ENCODE results near the gene SCNN1B.

SCNN1B gene

DNA sequence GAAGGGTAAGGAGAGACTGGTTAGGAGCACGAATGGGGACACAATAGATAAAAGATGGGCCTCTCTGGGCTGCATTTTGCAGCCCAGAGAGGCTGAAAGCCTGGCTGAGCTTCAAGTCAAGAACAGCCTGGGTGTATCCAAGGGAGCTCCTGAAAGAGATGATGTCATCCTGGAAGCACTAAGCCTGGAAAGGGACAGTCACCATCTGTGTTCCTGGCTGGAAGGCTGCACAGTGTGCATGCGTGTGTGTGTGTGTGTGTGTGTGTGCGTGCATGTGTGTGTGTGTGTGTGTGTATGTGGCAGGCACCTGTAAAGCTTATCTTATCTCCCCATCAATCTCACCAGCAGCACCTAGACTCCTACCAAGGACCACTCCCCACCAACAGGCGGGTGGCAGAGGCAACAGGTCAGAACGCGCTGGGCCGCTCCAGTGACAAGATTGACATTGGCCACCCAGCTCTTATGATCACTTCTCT lies 106.8 kb downstream of the SCNN1B start (continued):
- TF ChIP-seq, protein P1, sequence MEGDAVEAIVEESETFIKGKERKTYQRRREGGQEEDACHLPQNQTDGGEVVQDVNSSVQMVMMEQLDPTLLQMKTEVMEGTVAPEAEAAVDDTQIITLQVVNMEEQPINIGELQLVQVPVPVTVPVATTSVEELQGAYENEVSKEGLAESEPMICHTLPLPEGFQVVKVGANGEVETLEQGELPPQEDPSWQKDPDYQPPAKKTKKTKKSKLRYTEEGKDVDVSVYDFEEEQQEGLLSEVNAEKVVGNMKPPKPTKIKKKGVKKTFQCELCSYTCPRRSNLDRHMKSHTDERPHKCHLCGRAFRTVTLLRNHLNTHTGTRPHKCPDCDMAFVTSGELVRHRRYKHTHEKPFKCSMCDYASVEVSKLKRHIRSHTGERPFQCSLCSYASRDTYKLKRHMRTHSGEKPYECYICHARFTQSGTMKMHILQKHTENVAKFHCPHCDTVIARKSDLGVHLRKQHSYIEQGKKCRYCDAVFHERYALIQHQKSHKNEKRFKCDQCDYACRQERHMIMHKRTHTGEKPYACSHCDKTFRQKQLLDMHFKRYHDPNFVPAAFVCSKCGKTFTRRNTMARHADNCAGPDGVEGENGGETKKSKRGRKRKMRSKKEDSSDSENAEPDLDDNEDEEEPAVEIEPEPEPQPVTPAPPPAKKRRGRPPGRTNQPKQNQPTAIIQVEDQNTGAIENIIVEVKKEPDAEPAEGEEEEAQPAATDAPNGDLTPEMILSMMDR (tag by site-specific recombination; IDR thresholded peaks at IDR 0.05) = no peak
- TF ChIP-seq RBAK (tag by site-specific recombination; IDR thresholded peaks at IDR 0.05) (no peak), ZNF792 (tag by site-specific recombination; IDR thresholded peaks at IDR 0.05) (peak; percentile 65; the same call in 1 of the 2 replicates), ZFP3 (tag by site-specific recombination; IDR thresholded peaks at IDR 0.05; ENCODE audit: low read depth) (no peak), ZNF664 (tag by site-specific recombination; IDR thresholded peaks at IDR 0.05) (peak; percentile 10; the same call in 1 of the 2 replicates), IKZF3 (tag by site-specific recombination; IDR thresholded peaks at IDR 0.05) (no peak), ZBTB17 (tag by site-specific recombination; IDR thresholded peaks at IDR 0.05) (peak; percentile 96), ZSCAN23 (tag by site-specific recombination; IDR thresholded peaks at IDR 0.05) (peak; percentile 87), GLIS1 (tag by site-specific recombination; IDR thresholded peaks at IDR 0.05) (0 out of 2 replicates have a peak, but pooled peaks have one; percentile 14), ZNF157 (tag by site-specific recombination; IDR thresholded peaks at IDR 0.05) (no peak), ZBTB20 (tag by site-specific recombination; IDR thresholded peaks at IDR 0.05) (no peak), ZNF324 (tag by site-specific recombination; IDR thresholded peaks at IDR 0.05) (peak; percentile 89), ZNF707 (tag by site-specific recombination; IDR thresholded peaks at IDR 0.05) (no peak), GLIS2 (tag by site-specific recombination; IDR thresholded peaks at IDR 0.05) (no peak), ZNF776 (tag by site-specific recombination; IDR thresholded peaks at IDR 0.05; ENCODE audit: borderline replicate concordance) (no peak), BCL11B (tag by site-specific recombination; IDR thresholded peaks at IDR 0.05; ENCODE audit: low read depth) (no peak), ZEB2 (tag by site-specific recombination; IDR thresholded peaks at IDR 0.05) (peak; percentile 85)
- TF ChIP-seq, protein P2, sequence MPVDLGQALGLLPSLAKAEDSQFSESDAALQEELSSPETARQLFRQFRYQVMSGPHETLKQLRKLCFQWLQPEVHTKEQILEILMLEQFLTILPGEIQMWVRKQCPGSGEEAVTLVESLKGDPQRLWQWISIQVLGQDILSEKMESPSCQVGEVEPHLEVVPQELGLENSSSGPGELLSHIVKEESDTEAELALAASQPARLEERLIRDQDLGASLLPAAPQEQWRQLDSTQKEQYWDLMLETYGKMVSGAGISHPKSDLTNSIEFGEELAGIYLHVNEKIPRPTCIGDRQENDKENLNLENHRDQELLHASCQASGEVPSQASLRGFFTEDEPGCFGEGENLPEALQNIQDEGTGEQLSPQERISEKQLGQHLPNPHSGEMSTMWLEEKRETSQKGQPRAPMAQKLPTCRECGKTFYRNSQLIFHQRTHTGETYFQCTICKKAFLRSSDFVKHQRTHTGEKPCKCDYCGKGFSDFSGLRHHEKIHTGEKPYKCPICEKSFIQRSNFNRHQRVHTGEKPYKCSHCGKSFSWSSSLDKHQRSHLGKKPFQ (tag by site-specific recombination; IDR thresholded peaks at IDR 0.05) = 0 out of 2 replicates have a peak, but pooled peaks have one; percentile 43
- TF ChIP-seq, protein P3, sequence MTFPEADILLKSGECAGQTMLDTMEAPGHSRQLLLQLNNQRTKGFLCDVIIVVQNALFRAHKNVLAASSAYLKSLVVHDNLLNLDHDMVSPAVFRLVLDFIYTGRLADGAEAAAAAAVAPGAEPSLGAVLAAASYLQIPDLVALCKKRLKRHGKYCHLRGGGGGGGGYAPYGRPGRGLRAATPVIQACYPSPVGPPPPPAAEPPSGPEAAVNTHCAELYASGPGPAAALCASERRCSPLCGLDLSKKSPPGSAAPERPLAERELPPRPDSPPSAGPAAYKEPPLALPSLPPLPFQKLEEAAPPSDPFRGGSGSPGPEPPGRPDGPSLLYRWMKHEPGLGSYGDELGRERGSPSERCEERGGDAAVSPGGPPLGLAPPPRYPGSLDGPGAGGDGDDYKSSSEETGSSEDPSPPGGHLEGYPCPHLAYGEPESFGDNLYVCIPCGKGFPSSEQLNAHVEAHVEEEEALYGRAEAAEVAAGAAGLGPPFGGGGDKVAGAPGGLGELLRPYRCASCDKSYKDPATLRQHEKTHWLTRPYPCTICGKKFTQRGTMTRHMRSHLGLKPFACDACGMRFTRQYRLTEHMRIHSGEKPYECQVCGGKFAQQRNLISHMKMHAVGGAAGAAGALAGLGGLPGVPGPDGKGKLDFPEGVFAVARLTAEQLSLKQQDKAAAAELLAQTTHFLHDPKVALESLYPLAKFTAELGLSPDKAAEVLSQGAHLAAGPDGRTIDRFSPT (tag by site-specific recombination; IDR thresholded peaks at IDR 0.05) = peak; percentile 87
- TF ChIP-seq, protein P4, sequence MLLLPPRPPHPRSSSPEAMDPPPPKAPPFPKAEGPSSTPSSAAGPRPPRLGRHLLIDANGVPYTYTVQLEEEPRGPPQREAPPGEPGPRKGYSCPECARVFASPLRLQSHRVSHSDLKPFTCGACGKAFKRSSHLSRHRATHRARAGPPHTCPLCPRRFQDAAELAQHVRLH (tag by site-specific recombination; IDR thresholded peaks at IDR 0.05) = no peak; the same call in 1 of the 2 replicates
- TF ChIP-seq, protein P5, sequence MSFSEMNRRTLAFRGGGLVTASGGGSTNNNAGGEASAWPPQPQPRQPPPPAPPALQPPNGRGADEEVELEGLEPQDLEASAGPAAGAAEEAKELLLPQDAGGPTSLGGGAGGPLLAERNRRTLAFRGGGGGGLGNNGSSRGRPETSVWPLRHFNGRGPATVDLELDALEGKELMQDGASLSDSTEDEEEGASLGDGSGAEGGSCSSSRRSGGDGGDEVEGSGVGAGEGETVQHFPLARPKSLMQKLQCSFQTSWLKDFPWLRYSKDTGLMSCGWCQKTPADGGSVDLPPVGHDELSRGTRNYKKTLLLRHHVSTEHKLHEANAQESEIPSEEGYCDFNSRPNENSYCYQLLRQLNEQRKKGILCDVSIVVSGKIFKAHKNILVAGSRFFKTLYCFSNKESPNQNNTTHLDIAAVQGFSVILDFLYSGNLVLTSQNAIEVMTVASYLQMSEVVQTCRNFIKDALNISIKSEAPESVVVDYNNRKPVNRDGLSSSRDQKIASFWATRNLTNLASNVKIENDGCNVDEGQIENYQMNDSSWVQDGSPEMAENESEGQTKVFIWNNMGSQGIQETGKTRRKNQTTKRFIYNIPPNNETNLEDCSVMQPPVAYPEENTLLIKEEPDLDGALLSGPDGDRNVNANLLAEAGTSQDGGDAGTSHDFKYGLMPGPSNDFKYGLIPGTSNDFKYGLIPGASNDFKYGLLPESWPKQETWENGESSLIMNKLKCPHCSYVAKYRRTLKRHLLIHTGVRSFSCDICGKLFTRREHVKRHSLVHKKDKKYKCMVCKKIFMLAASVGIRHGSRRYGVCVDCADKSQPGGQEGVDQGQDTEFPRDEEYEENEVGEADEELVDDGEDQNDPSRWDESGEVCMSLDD (tag by site-specific recombination; IDR thresholded peaks at IDR 0.05) = no peak
- TF ChIP-seq, protein P6, sequence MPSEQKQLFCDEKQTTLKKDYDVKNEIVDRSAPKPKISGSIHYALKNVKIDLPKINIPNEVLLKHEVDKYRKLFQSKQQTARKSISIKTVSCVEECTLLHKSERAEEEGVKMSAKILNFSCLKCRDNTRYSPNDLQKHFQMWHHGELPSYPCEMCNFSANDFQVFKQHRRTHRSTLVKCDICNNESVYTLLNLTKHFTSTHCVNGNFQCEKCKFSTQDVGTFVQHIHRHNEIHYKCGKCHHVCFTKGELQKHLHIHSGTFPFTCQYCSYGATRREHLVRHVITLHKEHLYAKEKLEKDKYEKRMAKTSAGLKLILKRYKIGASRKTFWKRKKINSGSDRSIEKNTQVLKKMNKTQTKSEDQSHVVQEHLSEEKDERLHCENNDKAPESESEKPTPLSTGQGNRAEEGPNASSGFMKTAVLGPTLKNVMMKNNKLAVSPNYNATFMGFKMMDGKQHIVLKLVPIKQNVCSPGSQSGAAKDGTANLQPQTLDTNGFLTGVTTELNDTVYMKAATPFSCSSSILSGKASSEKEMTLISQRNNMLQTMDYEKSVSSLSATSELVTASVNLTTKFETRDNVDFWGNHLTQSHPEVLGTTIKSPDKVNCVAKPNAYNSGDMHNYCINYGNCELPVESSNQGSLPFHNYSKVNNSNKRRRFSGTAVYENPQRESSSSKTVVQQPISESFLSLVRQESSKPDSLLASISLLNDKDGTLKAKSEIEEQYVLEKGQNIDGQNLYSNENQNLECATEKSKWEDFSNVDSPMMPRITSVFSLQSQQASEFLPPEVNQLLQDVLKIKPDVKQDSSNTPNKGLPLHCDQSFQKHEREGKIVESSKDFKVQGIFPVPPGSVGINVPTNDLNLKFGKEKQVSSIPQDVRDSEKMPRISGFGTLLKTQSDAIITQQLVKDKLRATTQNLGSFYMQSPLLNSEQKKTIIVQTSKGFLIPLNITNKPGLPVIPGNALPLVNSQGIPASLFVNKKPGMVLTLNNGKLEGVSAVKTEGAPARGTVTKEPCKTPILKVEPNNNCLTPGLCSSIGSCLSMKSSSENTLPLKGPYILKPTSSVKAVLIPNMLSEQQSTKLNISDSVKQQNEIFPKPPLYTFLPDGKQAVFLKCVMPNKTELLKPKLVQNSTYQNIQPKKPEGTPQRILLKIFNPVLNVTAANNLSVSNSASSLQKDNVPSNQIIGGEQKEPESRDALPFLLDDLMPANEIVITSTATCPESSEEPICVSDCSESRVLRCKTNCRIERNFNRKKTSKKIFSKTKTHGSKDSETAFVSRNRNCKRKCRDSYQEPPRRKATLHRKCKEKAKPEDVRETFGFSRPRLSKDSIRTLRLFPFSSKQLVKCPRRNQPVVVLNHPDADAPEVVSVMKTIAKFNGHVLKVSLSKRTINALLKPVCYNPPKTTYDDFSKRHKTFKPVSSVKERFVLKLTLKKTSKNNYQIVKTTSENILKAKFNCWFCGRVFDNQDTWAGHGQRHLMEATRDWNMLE (tag by site-specific recombination; conservative IDR thresholded peaks at IDR 0.05; ENCODE audit: low read depth) = no peak
- TF ChIP-seq, protein P7, sequence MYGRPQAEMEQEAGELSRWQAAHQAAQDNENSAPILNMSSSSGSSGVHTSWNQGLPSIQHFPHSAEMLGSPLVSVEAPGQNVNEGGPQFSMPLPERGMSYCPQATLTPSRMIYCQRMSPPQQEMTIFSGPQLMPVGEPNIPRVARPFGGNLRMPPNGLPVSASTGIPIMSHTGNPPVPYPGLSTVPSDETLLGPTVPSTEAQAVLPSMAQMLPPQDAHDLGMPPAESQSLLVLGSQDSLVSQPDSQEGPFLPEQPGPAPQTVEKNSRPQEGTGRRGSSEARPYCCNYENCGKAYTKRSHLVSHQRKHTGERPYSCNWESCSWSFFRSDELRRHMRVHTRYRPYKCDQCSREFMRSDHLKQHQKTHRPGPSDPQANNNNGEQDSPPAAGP (tag by site-specific recombination; IDR thresholded peaks at IDR 0.05) = peak; percentile 96
- TF ChIP-seq, protein P8, sequence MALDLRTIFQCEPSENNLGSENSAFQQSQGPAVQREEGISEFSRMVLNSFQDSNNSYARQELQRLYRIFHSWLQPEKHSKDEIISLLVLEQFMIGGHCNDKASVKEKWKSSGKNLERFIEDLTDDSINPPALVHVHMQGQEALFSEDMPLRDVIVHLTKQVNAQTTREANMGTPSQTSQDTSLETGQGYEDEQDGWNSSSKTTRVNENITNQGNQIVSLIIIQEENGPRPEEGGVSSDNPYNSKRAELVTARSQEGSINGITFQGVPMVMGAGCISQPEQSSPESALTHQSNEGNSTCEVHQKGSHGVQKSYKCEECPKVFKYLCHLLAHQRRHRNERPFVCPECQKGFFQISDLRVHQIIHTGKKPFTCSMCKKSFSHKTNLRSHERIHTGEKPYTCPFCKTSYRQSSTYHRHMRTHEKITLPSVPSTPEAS (tag by site-specific recombination; IDR thresholded peaks at IDR 0.05) = peak; percentile 97

Data from HEK293 (cell line).